M059J (cell line): ENCODE results near the gene CENPV. TPM values are rescaled to one million over a fixed set of nuclear protein-coding genes. Genes with fewer than 3 reads are reported as not detected.

Experiments
- DNase-seq: peaks from one replicate; pipeline ENCODE4 v3.0.0-alpha.2; 2012; ENCODE audit warnings: low read depth
- total RNA-seq: library from RNA; depleted of rRNA; stranded (reverse); fragments of >200 nt; shearing (Covaris generic); gene quantifications from 2 replicates; pipeline ENCODE4 v1.2.3, GENCODE V29; 2014

Gene CENPV
- total RNA-seq, 1 experiment from 2014 or later: 10.5 TPM

DNA sequence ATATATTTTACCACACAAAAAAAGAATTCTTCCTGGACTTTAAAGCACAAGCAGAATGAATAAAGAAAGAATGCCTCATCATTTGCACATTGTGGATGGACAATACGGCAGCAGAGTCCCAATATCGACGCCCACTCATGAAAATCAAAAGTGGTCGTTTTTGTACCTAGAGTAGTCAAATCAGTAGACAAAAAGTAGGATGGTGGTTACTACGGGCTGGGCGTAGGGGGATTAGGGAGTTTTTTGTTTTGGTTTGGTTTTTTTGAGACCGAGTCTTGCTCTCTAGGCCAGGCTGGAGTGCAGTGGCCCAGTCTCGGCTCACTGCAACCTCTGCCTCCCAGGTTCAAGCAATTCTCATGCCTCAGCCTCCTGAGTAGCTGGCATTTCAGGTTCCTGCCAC is 8.6 kb upstream of the CENPV start:
- DNase-seq: no peak

DNA sequence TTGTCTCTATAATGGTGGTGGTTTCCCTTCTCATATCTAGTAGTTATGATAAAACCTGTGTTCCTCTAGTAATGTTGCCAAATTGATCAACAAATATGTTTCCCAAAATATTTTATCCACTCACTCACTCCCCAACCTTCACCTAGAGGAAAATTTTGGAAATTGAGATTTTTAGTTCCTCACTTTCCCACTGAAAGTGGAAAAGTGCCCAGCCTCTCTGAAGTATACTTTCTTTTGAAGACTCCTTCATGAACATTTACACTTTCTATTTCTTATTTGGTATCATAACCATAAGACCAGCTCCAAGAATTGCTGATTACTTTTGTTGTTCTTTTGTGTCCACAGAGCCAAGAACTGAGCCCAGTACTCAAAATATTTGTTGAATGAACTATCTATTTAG is 5.1 kb upstream of the CENPV start:
- no peak for DNase-seq

DNA sequence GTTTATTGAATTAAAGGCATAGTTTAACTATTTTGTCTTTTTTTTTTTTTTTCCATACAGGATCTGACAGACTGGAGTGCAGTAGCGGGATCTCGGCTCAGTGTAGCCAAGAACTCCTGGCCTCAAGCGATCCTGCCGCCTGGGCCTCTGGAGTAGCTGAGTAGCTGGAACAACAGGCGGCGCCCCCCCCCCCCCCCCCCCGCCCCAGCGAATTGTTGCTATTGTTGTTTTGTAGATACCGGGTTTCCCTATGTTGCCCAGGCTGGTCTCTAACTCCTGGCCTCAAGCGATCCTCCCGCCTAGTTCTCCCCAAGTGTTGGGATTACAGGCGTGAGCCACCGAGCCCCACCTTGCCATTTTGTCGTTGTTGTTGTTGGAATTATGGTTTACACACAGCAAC is 1.3 kb upstream of the CENPV start:
- DNase-seq: no peak

DNA sequence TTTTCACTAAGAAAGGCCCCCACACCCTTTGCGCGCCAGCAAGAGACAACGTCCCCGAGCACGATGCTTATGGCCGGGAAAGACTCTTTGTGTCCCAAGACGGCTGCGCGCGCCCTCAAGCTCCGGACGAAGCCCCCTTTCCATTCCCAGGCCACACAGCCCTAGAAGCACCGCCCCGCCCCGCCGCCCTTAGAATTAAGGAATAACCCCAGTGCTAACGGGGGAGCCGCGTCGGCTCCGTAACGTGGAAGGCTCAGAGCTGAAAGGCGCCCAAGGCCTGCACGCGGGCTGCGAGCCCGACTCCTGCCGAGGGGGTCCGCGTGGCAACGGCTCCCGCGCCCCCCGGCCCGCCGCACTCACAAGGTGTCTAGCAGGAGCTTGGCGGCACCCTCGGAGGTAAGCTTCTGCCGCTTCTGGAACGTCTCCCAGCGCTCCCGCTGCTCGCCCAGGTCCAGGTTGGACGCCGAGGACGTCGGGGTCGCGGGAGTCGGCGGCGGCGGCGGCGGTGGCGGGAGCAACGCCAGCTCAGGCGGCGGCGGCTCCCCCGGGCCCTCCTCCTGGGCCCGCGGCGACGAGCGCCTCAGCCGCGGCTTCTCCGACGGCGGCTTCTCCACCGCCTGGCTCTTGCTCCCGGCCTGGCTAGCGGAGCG is 477 bp downstream of the CENPV start:
- DNase-seq: peak; percentile 9

DNA sequence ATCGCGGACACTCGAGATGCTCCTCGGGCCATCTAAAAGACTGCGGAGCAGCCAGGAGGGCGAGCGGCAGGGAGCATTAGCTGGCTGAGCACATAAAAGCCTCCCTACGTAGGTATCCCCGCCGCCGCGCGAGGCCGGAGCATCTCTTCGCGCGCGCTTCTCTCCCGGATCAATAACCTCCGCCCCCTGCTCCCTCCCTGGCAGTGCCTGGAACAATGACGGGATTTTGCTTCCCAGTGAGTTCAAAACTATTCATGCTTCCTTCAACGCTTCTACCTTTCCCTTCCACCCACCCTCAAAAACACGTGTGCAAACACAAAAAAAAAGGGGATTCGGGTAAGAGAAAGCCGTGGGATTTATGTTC is 984 bp downstream of the CENPV start:
- peak; percentile 8 for DNase-seq

DNA sequence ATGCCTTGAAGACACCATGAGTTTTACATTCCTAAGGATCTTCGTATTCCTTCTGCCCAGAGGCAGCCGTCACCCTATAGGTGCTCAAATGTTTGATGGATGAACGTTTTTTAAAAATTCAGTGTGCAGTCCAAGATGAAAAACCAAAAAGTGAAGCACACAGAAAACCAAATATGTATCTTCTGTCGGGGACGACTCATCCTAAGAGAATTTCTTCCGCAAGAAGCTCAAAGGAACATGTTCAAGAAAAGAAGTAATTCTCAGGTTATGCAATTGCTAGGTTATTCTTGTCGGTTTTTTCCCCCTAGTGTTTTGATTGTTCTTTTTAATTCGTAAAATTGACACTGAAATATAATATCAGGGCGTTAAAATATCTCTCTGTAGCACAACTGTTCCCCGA is 1.4 kb downstream of the CENPV start:
- DNase-seq: no peak

DNA sequence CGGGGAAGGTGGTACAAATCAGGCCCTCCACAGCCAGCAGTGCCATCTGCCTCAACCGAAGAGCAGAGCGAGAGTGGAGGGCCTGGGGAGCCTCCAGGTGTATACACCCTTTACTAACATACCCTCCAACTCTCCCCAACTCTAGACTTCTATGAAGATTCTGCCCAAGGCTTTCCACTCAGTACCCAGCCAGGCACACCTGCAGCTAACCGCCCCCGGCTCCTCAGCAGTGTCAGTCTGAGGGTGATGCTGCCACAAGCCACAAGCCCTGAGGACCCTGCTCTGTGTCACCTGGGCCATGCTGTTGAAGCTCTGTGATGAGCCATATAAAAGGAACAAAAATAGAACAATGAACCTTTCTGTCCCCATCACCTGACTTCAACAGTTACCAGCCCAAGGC is 3.8 kb downstream of the CENPV start:
- no peak for DNase-seq

DNA sequence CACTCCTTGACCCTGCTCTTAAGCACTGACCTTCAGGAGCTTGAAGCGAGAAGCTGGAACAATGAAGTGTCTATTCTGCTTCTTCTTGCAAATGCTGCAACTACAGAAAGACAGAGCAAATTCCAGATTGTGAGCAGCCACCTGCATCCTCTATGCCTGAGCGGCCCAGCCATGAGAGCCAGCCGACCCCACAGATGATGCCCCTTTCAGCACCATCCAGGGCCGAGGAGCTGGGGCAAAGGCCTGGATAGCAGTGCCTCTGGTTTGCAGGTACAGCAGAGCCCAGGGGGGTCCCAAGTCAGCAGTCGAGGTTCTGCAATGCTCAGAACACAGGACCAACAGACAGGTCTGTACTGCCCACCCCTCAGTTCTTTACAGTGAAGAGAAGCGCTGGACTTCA is 4.7 kb downstream of the CENPV start:
- no peak for DNase-seq

DNA sequence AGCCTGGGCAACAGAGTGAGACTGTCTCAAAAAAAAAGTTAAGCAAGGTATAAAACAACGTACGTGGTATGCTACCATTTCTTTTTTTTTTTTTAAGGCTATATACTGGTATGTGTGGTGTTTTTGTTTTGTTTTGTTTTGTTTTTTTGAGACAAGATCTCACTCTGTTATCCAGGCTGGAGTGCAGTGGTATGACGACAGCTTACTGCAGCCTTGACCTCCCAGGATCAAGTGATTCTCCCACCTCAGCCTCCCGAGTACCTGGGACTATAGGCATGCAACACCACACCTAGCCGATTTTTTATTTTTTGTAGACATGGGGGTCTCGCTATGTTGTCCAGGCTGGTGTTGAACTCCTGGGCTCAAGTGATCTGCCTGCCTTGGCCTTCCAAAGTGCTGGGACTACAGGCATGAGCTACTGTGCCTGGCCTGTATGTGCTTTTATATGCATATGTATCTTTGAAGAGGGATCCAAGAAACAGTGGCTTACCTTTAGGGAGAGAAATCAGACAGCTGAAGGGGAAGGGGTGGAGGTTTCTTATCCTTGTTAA is 6.5 kb downstream of the CENPV start:
- no peak for DNase-seq

DNA sequence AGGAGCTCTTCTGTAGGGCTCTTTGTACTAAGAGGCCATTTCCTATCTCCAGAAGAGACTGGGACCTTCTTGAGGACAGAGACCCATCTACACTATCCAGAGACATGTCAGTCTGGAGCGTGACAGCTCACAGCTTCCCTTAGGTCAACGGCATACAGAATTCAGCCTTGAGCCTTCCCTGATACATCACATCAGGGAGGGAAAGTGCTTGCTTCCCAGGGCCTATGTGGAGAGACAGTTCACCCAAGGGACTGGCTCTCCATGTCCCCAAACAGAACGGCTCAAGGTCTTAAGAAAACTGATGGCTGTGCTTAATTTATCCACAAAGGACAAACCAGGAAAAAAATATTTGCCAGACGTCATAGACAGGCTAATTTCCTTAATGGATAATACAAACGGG is 7.7 kb downstream of the CENPV start:
- DNase-seq: no peak

DNA sequence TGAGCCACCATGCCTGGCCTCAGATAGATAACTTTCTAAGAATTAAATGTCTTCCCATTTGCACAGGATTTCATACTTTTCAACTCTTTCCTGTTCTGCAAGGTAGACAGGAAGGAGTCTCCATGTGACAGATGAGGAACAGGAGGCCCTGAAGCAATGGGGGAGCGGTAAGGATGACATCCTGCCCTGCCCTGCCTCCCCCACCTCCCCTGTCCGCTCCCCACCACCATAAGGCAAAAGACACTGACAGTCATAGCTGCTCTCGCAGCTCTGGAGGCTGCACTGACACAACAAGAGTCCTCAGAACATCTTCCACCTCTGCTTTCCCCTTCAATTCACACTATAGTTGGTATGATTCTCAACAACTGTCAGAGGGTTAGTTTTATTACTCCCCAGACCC is 9.7 kb downstream of the CENPV start:
- DNase-seq: no peak

DNA sequence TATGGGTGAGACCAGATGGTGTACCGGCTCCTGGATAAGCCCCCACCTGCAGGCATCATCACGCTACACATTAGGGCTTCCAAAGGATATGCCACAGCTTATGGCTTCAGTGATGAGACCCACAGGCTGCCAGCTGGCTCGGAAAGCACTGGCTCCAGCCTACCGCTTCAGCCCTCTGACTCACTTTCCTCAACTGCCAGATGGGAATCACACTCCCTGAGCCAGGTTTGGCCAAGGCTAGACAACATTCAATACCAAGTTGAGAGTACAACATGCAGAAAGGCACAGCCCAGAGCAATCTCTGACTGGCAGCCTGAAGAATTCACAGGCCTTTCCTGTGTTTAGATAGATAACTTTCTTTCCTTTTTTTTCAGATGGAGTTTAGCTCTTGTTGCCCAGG is 10.3 kb downstream of the CENPV start:
- DNase-seq: peak; percentile 28

DNA sequence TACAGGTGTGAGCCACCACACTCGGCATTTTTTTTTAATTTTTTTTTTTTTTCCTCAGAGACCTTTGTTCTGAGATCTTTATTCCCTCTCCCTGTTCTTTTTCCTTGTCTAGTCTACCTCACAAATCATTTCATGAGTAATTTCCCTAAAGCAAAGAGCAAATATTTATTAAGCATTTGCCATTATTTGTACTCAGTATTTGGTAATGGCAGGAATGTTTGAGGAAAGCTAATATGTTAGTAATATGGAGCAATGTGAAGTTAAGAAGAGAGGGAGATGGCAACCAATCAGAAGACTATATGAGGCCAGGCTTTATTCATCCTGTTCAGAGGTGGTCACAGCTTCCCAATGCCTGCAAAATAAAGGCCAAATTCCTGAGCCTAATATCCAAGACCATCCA is 13.3 kb downstream of the CENPV start:
- DNase-seq: no peak

DNA sequence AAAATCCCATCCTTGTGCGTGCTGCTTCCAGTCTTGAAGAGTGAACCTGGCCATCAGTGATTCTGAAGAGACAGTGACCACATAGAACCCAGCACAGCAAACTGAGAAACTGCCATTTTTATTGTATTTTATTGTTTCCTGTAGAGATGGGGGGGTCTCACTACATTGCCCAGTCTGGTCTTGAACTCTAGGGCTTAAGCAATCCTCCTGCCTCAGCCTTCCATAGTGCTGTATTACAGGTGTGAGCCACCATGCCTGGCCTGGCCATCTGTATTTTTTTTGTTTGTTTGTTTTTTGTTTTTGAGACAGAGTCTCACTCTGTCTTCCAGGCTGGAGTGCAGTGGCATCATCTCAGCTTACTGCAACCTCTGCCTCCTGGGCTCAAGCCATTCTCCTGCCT is 13.9 kb downstream of the CENPV start:
- no peak for DNase-seq

DNA sequence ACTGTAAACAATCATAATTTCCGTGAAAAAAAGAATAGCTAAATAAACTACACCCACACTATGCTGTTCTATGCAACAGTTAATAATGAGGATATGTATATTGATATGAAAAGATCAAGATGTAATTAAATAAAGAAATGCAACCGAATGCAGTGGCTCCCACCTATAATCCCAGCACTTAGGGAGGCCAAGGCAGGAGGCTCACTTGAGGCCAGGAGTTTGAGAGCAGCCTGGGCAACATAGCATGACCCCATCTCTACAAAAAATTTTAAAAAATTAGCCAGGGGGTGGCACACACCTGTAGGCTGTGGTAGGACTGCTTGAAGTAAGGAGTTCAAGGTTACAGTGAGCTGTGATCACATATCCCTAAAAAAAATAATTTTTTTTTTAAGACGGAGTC is 14.9 kb downstream of the CENPV start:
- no peak for DNase-seq

DNA sequence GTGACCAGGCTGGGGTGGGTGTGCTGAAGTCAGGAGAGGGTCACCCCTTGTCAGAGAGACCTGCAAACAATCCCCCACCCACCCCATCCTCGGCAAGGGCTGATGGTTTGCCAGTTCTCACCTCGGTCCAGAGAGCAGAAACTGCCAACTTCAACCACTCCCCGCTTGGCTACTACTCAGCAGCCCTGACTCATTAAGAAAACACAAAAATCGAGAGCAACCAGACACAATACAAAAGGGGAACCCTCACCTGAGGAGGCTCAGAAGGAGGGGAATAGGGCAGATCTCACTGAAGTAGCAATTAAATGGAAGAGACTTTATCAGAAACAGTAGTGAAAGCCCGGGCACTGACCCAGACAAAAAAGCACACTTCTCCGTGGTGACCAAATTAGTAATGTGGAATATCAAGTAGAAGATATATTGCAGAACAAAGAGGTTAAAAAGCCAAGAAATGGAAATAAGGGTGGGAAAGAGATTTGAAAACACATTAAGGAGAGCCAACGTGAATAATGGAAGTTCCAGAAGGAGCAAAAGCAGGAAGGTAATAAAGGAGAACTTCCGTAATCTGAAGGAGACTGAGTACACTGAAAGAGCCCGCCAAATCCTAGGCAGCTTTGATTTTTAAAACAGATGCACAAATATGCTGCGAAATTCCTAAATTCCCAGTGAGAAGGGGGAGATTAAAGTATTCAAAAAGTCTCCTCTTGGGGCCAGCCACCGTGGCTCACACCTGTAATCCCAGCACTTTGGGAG is 23.6 kb downstream of the CENPV start:
- DNase-seq: peak; percentile 64

DNA sequence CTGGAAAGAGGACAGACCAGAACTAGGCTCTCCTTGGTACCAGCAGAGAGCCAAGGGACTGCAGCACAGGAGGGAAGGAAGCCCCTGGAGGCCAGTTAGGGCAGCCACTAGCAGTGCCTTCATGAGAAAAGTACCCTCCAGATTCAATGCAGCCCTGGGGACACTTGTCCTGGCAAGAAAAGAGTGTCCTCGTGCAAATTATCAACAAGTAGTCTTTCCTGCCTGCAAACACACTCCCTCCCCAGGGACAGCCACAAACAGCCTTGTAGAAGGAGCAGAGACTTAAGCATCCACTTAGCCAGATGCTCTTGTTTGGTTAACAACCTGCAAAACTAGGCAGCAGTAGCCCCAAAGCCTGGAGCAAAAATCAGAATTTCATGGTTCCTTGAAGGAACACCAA is 24.3 kb downstream of the CENPV start:
- peak; percentile 22 for DNase-seq

DNA sequence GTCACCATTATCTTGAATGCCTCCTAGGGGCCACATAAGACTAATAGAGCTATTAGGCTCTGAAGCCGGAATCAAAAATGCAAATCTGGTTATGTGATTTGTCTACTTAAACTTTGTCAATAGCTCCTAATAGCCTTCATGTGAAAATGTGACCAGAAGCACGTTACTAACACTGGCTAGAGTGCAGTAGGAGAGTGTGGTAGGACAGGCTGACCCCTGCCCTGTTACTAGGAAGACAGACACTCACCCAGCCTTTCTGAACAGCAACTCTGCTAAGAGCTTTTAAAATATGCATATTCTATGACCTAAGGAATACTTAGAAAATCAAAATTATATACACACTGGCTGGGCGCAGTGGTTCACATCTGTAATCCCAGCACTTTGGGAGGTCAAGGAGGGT is 26.3 kb downstream of the CENPV start:
- DNase-seq: no peak

DNA sequence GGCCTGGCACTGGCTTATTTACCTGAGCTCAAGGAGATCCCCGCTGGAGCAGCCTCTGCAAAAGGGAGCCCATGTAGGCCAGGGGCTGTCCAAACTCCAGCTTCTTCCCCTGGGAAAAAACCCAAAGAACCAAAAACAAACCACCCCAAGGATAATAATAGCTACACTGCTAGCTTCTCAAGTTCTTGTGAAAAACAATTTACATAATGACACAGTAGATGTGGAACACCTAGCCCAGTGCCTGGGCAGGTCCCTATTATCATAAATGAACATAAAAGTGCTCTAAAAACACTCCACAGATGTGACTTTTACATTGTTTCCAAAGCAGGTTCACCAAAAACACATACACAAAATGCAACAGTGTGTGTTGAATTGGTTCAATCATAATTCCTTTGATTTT is 27.3 kb downstream of the CENPV start:
- no peak for DNase-seq

DNA sequence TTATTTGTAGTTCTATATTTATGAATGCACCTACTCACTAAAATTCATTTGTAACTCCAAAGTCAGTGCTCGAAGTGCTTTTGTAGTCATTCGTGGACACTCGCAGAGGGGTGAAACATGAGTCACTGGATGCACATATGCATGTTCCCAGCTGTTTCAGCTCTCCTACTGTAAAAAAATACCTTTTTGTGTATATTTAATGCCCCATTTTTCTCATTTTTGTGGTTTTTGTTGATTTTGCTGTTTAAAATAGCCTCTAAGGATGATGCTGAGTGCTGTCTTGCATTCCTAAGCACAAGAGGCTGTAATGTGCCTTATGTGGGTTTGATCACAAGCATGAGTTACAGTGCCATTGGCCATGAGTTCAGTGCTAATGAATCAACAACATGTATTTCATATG is 30.6 kb downstream of the CENPV start:
- DNase-seq: peak; percentile 65

DNA sequence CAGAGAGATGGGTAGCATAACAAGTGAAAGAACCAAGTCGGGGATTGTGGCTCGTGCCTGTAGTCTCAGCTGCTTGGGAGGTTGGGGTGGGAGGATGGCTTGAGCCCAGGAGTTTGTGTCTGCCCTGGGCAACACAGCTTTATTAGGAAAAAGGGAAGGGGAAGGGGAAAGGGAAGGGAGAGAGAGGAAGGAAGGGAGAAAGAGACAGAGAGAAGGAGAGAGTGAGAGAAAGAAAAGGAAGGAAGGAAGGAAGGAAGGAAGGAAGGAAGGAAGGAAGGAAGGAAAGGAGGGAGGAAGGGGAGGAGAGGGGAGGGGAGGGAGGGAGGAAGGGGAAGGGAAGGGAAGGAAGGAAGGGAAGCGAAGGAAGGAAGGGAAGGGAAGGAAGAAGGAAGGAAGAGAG is 33.3 kb downstream of the CENPV start:
- DNase-seq: no peak

DNA sequence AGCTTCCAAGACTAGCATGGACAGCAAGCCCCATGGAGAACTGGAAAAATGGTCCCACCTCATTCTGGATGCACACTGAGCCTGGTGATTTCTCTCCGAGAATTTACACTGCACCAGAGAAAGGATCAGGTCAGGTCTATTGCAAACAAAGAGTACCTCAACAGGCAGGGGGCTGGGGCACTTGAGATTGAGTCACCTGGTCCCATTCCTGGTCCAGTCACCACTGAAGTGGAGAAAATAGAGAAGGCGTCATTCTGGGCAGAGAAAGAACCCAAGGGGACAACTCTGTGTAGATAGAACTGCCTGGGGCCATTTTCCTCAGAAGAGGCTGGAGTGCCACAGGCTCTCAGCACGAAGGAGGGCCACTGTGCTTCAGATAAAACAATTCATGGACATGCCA is 38.4 kb downstream of the CENPV start:
- no peak for DNase-seq

DNA sequence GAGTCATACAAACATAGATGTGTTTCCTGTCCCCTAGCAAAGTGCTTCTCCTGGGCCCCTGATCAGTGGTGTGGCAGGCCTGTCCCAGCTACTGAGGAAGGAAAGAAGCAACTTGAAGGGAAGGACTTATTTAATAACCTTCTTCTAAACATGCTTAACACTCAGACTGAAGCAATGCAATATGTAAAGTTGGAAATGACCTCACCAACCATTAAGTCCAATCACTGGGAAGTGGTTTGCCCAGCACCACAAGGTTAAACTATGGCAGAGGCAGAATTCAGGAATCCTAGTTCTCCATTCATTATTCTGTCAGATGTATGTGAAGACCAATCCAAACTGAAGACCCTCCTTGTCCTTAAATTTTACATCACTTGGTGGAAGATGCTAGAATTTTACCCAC is 39.1 kb downstream of the CENPV start:
- no peak for DNase-seq
